NCI-H510A (cell line): Measurements from ENCODE around the gene BAZ2B.

Experiments used
- DNase-seq: peaks from one replicate; lab custom pipeline; 2025; lab: John Stamatoyannopoulos, UW

The BAZ2B gene

GRCh38 chr2:159573846-159574606 is 42.3 kb downstream of the BAZ2B start:
- DNase-seq, result no peak

DNA sequence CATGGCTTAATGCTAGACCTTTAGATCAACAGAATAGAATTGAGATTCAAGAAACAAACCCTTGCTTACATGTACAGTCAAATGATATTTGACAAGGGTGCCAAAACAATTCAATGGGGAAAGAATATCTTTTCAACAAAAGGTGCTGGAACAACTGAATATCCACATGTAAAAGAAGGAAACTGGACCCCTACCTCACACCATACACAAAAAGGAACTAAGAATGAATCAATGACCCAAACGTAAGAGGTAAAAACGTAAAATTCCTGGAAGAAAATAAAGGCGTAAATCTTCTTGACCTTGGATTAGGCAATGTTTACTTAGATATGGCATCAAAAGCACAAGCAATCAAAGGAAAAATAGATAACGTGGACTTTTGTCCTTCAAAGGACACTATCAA is 43.1 kb downstream of the BAZ2B start:
- DNase-seq, result no peak

GRCh38 chr2:159572459-159572858 is 43.9 kb downstream of the BAZ2B start:
- DNase-seq, result no peak

GRCh38 chr2:159571540-159572260 is 44.6 kb downstream of the BAZ2B start:
- no peak for DNase-seq

- no peak for DNase-seq
Measured at GRCh38 chr2:159564081-159564480, 52.3 kb downstream of the BAZ2B start.

DNA sequence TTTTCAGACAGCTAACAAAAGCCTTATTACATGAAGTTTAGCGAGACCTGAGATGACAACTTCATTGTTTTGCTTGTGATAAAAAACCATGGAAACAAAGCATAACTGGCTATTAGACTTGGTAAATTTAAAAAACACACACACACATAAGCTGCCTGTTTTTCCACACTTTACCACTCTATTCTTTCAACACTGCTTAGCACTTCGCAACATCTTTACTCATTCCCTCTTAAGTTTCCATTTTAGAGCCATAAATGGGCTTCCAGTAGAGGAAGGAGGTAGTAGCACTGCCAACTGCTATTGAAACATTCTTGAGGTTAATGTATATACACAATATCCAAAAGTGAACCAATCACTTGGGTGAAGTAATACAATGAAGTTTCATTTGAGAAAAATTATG is 54.1 kb downstream of the BAZ2B start:
- DNase-seq, result no peak

DNA sequence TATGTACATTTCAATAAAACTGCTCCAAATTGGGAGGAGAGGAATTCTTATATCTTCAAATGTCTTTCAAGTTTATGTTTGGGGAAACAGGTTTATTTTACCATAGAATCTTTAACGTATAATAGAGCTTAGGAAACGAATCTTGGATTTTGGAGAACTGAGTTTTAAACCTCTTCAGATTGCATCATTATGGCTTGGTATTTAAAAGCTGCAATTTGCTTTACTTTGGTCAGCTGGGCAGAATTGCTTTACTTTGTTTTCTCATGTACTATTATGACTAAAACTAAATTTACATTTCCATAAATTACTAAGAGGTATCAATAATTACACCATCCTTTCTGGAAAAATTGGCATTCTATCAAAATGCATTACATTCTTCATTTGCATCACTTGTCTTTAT is 54.6 kb downstream of the BAZ2B start:
- DNase-seq, result no peak

GRCh38 chr2:159561242-159561641 is 55.1 kb downstream of the BAZ2B start:
- no peak for DNase-seq

DNA sequence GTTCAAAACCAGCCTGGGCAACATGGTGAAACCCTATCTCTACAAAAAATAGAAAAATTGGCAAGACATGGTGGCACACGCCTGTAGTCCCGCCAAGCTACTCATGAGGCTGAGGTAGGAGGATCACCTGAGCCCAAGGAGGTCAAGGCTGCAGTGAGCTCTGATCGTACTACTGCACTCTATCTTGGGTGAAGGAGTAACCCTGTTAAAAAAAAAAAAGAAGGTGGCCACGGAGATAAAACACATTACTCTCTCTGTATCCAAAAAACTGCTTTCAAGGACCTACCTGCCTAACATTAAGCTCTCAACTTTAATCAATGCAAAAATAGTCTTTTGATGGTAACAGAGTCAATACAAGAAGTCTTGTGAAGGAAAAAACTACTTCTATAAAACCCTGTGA is 57.3 kb downstream of the BAZ2B start:
- no peak for DNase-seq

- no peak for DNase-seq
Measured at GRCh38 chr2:159558479-159558878, 57.9 kb downstream of the BAZ2B start.

GRCh38 chr2:159557437-159558034 is 58.8 kb downstream of the BAZ2B start:
- DNase-seq, result no peak

DNA sequence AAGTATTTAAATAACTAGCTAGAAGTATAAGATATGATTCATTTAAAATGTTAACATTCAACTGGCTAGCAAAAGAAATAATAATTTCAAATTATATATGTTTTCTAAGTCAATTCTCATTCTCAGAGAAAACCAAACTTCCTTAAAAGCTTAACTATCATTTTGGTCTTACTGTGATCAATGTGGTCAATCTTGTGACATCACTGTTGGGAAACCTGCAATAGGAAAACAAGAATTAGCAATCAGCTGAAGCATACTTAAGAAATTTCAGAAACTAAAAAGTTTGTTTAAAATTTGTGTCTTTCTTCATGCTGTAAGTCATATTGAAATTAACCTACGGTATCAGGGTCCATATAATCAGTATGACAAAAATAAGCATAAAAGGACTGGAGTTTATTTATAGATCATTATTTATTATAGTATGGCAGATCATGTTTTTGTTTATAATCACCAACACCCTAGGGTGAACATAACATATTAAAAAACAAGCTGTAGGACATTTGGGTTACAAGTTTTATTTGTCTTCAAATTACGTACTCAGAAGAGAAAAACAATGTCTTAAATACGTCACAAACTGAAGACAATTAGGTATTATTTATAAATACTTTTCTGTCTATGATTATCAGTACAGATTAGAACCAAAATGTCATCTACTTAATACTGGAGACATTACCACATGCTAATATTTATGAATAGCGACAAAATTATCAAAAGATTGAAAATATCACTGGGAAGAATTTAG is 60.5 kb downstream of the BAZ2B start:
- no peak for DNase-seq

DNA sequence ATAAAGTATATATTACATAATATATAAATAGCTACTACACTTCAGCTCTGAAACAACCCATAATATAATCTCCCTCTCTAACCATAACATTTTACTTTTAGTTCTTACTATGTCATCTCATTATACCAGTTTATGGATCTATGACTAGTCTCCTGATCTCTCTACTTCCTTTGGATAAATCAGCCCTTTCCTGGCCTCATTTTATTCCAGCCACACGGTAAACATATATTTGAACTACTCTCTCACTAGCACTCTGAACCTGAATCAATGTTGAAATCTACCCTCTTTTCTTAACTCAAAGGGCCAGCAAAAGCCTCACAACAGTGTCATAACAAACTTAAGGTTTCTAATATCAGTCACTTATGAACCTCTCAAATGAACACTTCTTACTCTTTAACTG is 62.6 kb downstream of the BAZ2B start:
- no peak for DNase-seq

- DNase-seq, result no peak
Measured at GRCh38 chr2:159551806-159552205, 64.5 kb downstream of the BAZ2B start.

DNA sequence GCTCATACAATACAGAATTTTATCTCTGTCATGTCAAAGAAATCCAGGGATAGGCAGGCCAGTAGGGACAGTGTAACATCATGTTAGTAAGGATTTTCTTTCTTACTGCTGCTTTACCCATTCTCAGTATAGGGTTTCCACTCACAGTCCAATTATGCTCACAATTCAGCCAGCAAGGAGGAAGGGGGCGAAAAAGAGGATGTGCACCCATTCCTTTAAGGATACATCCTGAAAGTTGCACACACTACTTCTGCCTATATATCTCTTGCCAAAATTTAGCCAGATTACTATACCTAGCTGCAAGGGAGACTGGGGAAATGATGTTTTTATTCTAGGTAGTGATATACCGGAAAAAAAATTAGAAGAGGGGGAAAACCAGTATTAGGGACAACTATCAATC is 66.1 kb downstream of the BAZ2B start:
- DNase-seq, result no peak

GRCh38 chr2:159549234-159549633 is 67.1 kb downstream of the BAZ2B start:
- no peak for DNase-seq

- DNase-seq, result no peak
Measured at GRCh38 chr2:159546716-159547430, 69.5 kb downstream of the BAZ2B start.

GRCh38 chr2:159546039-159546438 is 70.3 kb downstream of the BAZ2B start:
- DNase-seq, result no peak

- DNase-seq, result no peak
Measured at GRCh38 chr2:159545085-159545484, 71.3 kb downstream of the BAZ2B start.

DNA sequence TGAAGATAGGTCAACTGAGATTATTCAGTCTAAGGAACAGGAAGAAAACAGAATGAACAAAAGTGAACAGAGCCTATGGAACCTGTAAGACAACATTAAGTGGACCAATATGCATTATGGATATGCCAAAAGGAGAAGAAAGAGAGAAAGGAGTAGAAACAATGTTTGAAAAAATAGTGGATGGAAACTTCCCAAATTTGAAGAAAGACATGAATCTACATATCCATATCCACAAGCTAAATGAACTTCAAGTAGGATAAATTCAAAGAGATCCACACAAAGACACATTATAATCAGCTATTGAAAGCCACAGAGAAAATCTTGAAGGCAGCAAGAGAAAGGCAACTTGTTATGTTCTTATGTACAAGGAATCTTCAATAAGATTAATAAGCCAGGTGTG is 74.2 kb downstream of the BAZ2B start:
- DNase-seq, result no peak

GRCh38 chr2:159539701-159540100 is 76.6 kb downstream of the BAZ2B start:
- no peak for DNase-seq

DNA sequence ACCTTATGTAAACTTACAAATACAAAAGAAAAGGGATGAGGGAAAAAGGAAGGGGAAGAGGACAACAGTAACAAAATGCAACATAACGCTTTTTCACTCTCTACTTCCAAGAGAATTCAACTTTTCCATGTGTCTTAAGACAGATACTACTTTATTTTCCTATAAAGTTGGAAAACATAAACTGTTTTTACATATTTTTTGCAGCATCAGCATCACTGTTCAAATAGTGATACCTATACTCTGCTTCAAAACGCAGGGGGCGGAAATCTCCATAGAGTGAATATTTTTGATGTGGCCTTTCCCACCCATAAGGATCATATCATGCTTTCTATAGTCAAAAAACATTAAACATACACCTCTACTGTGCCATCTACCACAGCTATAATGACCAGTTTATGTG is 77.5 kb downstream of the BAZ2B start:
- DNase-seq, result no peak
